Neural cell (in vitro differentiated cells): ENCODE measurements around the gene TRIO. TPM values are rescaled to one million over a fixed set of nuclear protein-coding genes. Genes with fewer than 3 reads are reported as not detected.

Source experiments
- H2AFZ ChIP-seq: fragments of 200-600, 300-800 bp; sonication (generic), shearing (Covaris generic); 2 replicates; pipeline ENCODE4 v1.6.0; 2014; ENCODE audit warnings: low read depth, mild to moderate bottlenecking, antibody characterized with exemption, low read length, moderate library complexity
- H3F3A ChIP-seq: fragments of 200-600 bp; shearing (Covaris generic); 2 replicates; pipeline ENCODE4 v1.6.1; 2016; ENCODE audit warnings: mild to moderate bottlenecking, moderate library complexity, mixed read lengths, antibody characterized with exemption, low read length; ENCODE audit not compliant: insufficient read depth, poor library complexity, severe bottlenecking
- H3K27ac ChIP-seq: fragments of 200-600, 300-800 bp; sonication (generic), shearing (Covaris generic); 2 replicates; pipeline ENCODE4 v1.5.1; 2014; ENCODE audit warnings: mild to moderate bottlenecking, low read length, moderate library complexity
- H3K27me3 ChIP-seq: fragments of 300-800, 200-600 bp; sonication (generic), shearing (Covaris generic); 2 replicates; pipeline ENCODE4 v1.6.0; 2014; ENCODE audit warnings: mild to moderate bottlenecking, low read depth, low read length, moderate library complexity; ENCODE audit not compliant: insufficient read depth
- H3K36me3 ChIP-seq: fragments of 300-800, 200-600 bp; sonication (generic), shearing (Covaris generic); 2 replicates; pipeline ENCODE4 v1.5.1; 2014; ENCODE audit warnings: mild to moderate bottlenecking, antibody characterized with exemption, low read length, moderate library complexity; ENCODE audit not compliant: insufficient read depth
- H3K4me2 ChIP-seq: fragments of 300-800, 200-600 bp; sonication (generic), shearing (Covaris generic); 2 replicates; pipeline ENCODE4 v1.6.0; 2014; ENCODE audit warnings: mild to moderate bottlenecking, low read length
- H3K4me3 ChIP-seq: fragments of 300-800, 200-600 bp; sonication (generic), shearing (Covaris generic); 2 replicates; pipeline ENCODE4 v1.5.1; 2014; ENCODE audit warnings: mild to moderate bottlenecking, low read length, moderate library complexity
- H3K79me2 ChIP-seq: fragments of 200-600 bp; shearing (Covaris generic); replicated peaks from 2 replicates; pipeline ENCODE4 v1.6.0; 2014; ENCODE audit warnings: mild to moderate bottlenecking, low read length, moderate library complexity; ENCODE audit not compliant: insufficient read depth
- H3K9ac ChIP-seq: fragments of 300-800, 200-600 bp; sonication (generic), shearing (Covaris generic); 2 replicates; pipeline ENCODE4 v1.6.1; 2016; ENCODE audit warnings: mild to moderate bottlenecking, low read length, mixed read lengths
- H3K9me2 ChIP-seq: fragments of 200-600 bp; shearing (Covaris generic); 2 replicates; pipeline ENCODE4 v1.6.1; 2016; ENCODE audit warnings: mild to moderate bottlenecking, low read length, mixed read lengths; ENCODE audit not compliant: insufficient read depth
- H3K9me3 ChIP-seq: fragments of 200-600, 300-800 bp; sonication (generic), shearing (Covaris generic); 2 replicates; pipeline ENCODE4 v1.6.1; 2016; ENCODE audit warnings: mild to moderate bottlenecking, mixed run types, low read length, moderate library complexity, mixed read lengths
- H4K20me1 ChIP-seq: fragments of 200-600 bp; shearing (Covaris generic); 2 replicates; pipeline ENCODE4 v1.6.1; 2016; ENCODE audit warnings: mild to moderate bottlenecking, mixed run types; ENCODE audit not compliant: insufficient read depth
- CTCF ChIP-seq: fragments of 450-650 bp; IDR thresholded peaks from 2 replicates; pipeline ENCODE4 v1.5.1; 2014; ENCODE audit warnings: antibody characterized with exemption, mild to moderate bottlenecking, moderate library complexity; ENCODE audit not compliant: poor library complexity, severe bottlenecking
- EP300 ChIP-seq: fragments of 450-650 bp; conservative IDR thresholded peaks from 2 replicates; pipeline ENCODE4 v1.6.1; 2014; ENCODE audit warnings: antibody characterized with exemption, mild to moderate bottlenecking, moderate library complexity; ENCODE audit not compliant: poor library complexity, severe bottlenecking
- EZH2 ChIP-seq: fragments of 200-600, 300-800 bp; shearing (Covaris generic), sonication (generic); IDR thresholded peaks from 2 replicates; pipeline ENCODE4 v1.6.1; 2014; ENCODE audit warnings: antibody characterized with exemption, low read length, borderline replicate concordance, mild to moderate bottlenecking; ENCODE audit not compliant: insufficient read depth, poor library complexity, severe bottlenecking
- MXI1 ChIP-seq: fragments of 450-650 bp; conservative IDR thresholded peaks from 2 replicates; pipeline ENCODE4 v1.6.1; 2014; ENCODE audit warnings: antibody characterized with exemption, mild to moderate bottlenecking; ENCODE audit not compliant: poor library complexity, severe bottlenecking
- POLR2AphosphoS5 ChIP-seq: IDR thresholded peaks from 2 replicates; pipeline ENCODE4 v1.6.1; 2012
- RAD21 ChIP-seq: fragments of 450-650 bp; conservative IDR thresholded peaks from 2 replicates; pipeline ENCODE4 v1.6.1; 2014; ENCODE audit warnings: antibody characterized with exemption, mild to moderate bottlenecking, moderate library complexity
- REST ChIP-seq: IDR thresholded peaks from 2 replicates; pipeline ENCODE4 v1.6.1; 2012; ENCODE audit warnings: borderline replicate concordance
- SMC3 ChIP-seq: fragments of 450-650 bp; conservative IDR thresholded peaks from 2 replicates; pipeline ENCODE4 v1.6.1; 2014; ENCODE audit warnings: antibody characterized with exemption, mild to moderate bottlenecking, moderate library complexity; ENCODE audit not compliant: poor library complexity
- TAF1 ChIP-seq: IDR thresholded peaks from 2 replicates; pipeline ENCODE4 v1.6.1; 2012; ENCODE audit warnings: low read depth
- polyA plus RNA-seq: library from polyadenylated mRNA; depleted of rRNA; stranded (reverse); fragments of >200 nt; gene quantifications from 2 replicates; pipeline ENCODE4 v1.2.3, GENCODE V29; 2014

TRIO gene
- polyA plus RNA-seq, 1 donor from 2014 or later = 168 TPM

GRCh38 chr5:14295610-14296009 is 152.5 kb downstream of the TRIO start:
- Histone ChIP-seq H3K27me3 (no peaks in the 10 kb centered on the region), H2AFZ (no peak overlapping the region), H3K79me2 (no peaks in the 10 kb centered on the region), H3K9me2 (no peaks in the 10 kb centered on the region), H3K4me2 (no peak overlapping the region), H3F3A (no peaks in the 10 kb centered on the region), H3K9me3 (no peaks in the 10 kb centered on the region), H4K20me1 (no peaks in the 10 kb centered on the region), H3K36me3 (peaks cover 9% of the 10 kb centered on the region), H3K27ac (no peak overlapping the region), H3K4me3 (no peak overlapping the region), H3K9ac (no peak overlapping the region)
- TF ChIP-seq EP300 = no peak
- TF ChIP-seq REST = no peak
- no peak for TF ChIP-seq RAD21
- no peak for TF ChIP-seq CTCF
- no peak for TF ChIP-seq EZH2
- TF ChIP-seq SMC3 = no peak
- no peak for TF ChIP-seq TAF1
- no peak for TF ChIP-seq MXI1
- no peak for TF ChIP-seq POLR2AphosphoS5

- H3K4me3 ChIP-seq = no peak overlapping the region
- H3K9me3 ChIP-seq = no peaks in the 10 kb centered on the region
- no peaks in the 10 kb centered on the region for H3K79me2 ChIP-seq
- no peaks in the 10 kb centered on the region for H3F3A ChIP-seq
- no peak overlapping the region for H3K9ac ChIP-seq
- no peak overlapping the region for H3K4me2 ChIP-seq
- peaks cover 16% of the 10 kb centered on the region for H3K36me3 ChIP-seq
- no peak overlapping the region for H2AFZ ChIP-seq
- TF ChIP-seq EZH2 (no peak), MXI1 (no peak), REST (no peak), TAF1 (no peak)
- no peaks in the 10 kb centered on the region for H3K9me2 ChIP-seq
- H3K27me3 ChIP-seq = no peaks in the 10 kb centered on the region
- no peaks in the 10 kb centered on the region for H4K20me1 ChIP-seq
- H3K27ac ChIP-seq = no peak overlapping the region
Observed at GRCh38 chr5:14296533-14297331, 153.6 kb downstream of the TRIO start.
